ENCODE results near the gene SPATA46.

- no peak for TF ChIP-seq CTCF (IDR thresholded peaks at IDR 0.05; ENCODE audit: poor library complexity)
- TF ChIP-seq EZH2 (IDR thresholded peaks at IDR 0.05; ENCODE audit: borderline replicate concordance) = no peak
- TF ChIP-seq EZH2phosphoT487 (IDR thresholded peaks at IDR 0.05; ENCODE audit: low read depth, severe bottlenecking, unreplicated experiment) = no peak
Measured at GRCh38 chr1:162421258-162422164, 44.9 kb upstream of the SPATA46 start.

Measured in hepatocyte (in vitro differentiated cells).